Gastroesophageal sphincter (tissue), 4 donors: ENCODE results near the gene CADM2. TPM values are rescaled to one million over a fixed set of nuclear protein-coding genes. Genes with fewer than 3 reads are reported as not detected.

Experiments
- ATAC-seq: fragments of 150-250 bp; one replicate; pipeline ENCODE4 v1.9.1; 2016; ENCODE audit warnings: mild to moderate bottlenecking, moderate library complexity
- H3K27ac ChIP-seq, 4 donors: fragments of 200-600 bp; sonication (generic) in 3 of 4; 1 replicate in 3 of 4; 2 replicates in 1 of 4; pipeline ENCODE4 v1.5.1; 2016 to 2019
- H3K27me3 ChIP-seq: fragments of 200-600 bp; sonication (generic); one replicate; pipeline ENCODE4 v1.5.1; 2019
- H3K36me3 ChIP-seq, 2 donors: fragments of 200-600 bp; sonication (generic); one replicate each; pipeline ENCODE4 v1.5.1; 2019; ENCODE audit warnings: control low read depth in 1 of 2
- H3K4me1 ChIP-seq, 3 donors: fragments of 200-600 bp; sonication (generic); 1 replicate in 2 of 3; 2 replicates in 1 of 3; pipeline ENCODE4 v1.5.1; 2016 to 2019; ENCODE audit warnings: control low read depth in 2 of 3
- H3K4me3 ChIP-seq, 2 donors: fragments of 200-600 bp; sonication (generic); one replicate each; pipeline ENCODE4 v1.5.1; 2019; ENCODE audit warnings: mild to moderate bottlenecking in 1 of 2, moderate library complexity in 1 of 2
- H3K9me3 ChIP-seq, 3 donors: fragments of 200-600 bp; sonication (generic); one replicate each; pipeline ENCODE4 v1.5.1; 2017 to 2019; ENCODE audit warnings: control low read depth in 2 of 3
- EP300 ChIP-seq: sonication (generic); formaldehyde crosslinking; IDR thresholded peaks from one replicate; pipeline ENCODE4 v1.6.1; 2017; ENCODE audit warnings: antibody characterized with exemption, mild to moderate bottlenecking
- POLR2A ChIP-seq, 2 donors: fragments of 450-650 bp; IDR thresholded peaks; one replicate each; pipeline ENCODE4 v1.6.1; 2017; ENCODE audit warnings: antibody characterized with exemption in 2 of 2, mild to moderate bottlenecking in 2 of 2, moderate library complexity in 1 of 2
- POLR2AphosphoS5 ChIP-seq: sonication (generic); formaldehyde crosslinking; IDR thresholded peaks from one replicate; pipeline ENCODE4 v1.6.1; 2017; ENCODE audit warnings: antibody characterized with exemption
- WGBS, 2 donors: methylation state at CpG; one replicate each; pipeline ENCODE4 v1.1.5; 2018; ENCODE audit warnings: low coverage in 1 of 2; 5-methylcytosine and 5-hydroxymethylcytosine counted together
- total RNA-seq, 4 donors: library from RNA; depleted of rRNA; stranded (reverse); fragments of >200 nt; gene quantifications; one replicate each; pipeline ENCODE4 v1.1.0, GENCODE V29; 2016
- TF ChIP-seq, protein P1 (sequence below), 4 experiments: fragments of 200-600 bp in 2 of 4; fragments of 450-650 bp in 2 of 4; sonication (generic) in 1 of 4; IDR thresholded peaks; one replicate each; pipeline ENCODE4 v1.5.1; 2017 to 2019; ENCODE audit warnings: antibody characterized with exemption in 4 of 4, mild to moderate bottlenecking in 2 of 4, moderate library complexity in 2 of 4

The CADM2 gene
- total RNA-seq, 4 donors from 2014 or later, result 8.2 to 10.1 (median 9.4) TPM

DNA sequence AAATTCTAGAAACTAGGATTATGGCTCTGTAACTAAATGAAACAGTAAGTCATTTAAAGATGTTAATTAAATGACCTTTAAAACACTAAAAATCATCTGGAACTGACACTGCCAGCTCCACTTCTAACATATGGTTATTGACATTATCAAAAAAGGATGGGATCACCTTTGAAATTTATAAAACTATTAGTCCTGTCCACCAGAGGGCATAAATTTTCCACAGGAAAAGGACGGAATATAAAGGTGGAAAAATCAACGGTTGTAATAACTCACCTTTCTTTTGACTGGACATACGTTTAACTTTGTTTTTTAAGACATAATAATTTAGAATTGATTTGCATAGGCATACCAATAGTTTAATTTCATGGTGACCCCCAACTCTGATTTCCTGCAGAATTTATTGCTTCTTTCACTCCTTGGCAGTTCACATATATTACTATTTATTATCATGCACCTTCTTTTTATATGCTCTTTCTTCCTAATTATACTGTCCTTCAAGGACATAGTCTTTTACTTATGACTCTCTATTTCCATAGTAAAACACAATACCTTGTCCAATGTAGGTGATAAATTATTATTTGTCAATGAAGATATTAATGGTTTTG, 345.7 kb downstream of the CADM2 start:
- no peak overlapping the region for H3K4me3 ChIP-seq
- no peaks in the 10 kb centered on the region for H3K9me3 ChIP-seq
- no peaks in the 10 kb centered on the region for H3K4me1 ChIP-seq
- WGBS, 2 donors, result 33 to 44% methylated on average over 3 of the region's 3 CpGs
- no peaks in the 10 kb centered on the region for H3K27me3 ChIP-seq
- H3K36me3 ChIP-seq, result no peaks in the 10 kb centered on the region
- TF ChIP-seq, protein P1, sequence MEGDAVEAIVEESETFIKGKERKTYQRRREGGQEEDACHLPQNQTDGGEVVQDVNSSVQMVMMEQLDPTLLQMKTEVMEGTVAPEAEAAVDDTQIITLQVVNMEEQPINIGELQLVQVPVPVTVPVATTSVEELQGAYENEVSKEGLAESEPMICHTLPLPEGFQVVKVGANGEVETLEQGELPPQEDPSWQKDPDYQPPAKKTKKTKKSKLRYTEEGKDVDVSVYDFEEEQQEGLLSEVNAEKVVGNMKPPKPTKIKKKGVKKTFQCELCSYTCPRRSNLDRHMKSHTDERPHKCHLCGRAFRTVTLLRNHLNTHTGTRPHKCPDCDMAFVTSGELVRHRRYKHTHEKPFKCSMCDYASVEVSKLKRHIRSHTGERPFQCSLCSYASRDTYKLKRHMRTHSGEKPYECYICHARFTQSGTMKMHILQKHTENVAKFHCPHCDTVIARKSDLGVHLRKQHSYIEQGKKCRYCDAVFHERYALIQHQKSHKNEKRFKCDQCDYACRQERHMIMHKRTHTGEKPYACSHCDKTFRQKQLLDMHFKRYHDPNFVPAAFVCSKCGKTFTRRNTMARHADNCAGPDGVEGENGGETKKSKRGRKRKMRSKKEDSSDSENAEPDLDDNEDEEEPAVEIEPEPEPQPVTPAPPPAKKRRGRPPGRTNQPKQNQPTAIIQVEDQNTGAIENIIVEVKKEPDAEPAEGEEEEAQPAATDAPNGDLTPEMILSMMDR (IDR thresholded peaks at IDR 0.05), result no peak
- no peak for TF ChIP-seq POLR2A (IDR thresholded peaks at IDR 0.05)
- no peak for TF ChIP-seq EP300
- TF ChIP-seq POLR2AphosphoS5, result no peak
- H3K27ac ChIP-seq, result no peak overlapping the region
- ATAC-seq, result no peak

DNA sequence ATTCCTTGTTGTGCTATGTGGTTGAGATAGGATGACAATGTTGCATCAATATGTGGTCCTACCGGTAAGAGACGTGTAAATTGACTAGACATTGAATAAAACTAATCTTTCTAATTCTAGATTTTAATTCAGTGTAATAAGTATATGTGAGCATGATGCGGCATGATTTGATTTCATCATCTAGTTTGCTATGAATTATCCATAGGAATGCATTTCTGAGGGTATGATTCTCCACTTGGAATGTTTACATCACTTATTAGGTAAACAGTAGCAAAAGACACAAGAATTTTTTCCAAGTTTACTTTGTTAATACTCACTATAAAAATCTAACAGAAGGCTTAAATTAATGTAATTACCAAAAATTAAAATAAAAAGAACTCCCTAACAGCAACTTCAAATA, 353.5 kb downstream of the CADM2 start:
- ATAC-seq, result no peak
- Histone ChIP-seq H3K9me3 (no peaks in the 10 kb centered on the region), H3K4me3 (no peak overlapping the region), H3K27me3 (no peaks in the 10 kb centered on the region), H3K4me1 (no peaks in the 10 kb centered on the region), H3K36me3 (no peaks in the 10 kb centered on the region), H3K27ac (no peak overlapping the region)
- WGBS, 2 donors, result 88 to 97% methylated on average over 3 of the region's 3 CpGs
- TF ChIP-seq, protein P1 (IDR thresholded peaks at IDR 0.05), result no peak
- TF ChIP-seq POLR2AphosphoS5 (no peak), POLR2A (IDR thresholded peaks at IDR 0.05) (no peak), EP300 (no peak)

DNA sequence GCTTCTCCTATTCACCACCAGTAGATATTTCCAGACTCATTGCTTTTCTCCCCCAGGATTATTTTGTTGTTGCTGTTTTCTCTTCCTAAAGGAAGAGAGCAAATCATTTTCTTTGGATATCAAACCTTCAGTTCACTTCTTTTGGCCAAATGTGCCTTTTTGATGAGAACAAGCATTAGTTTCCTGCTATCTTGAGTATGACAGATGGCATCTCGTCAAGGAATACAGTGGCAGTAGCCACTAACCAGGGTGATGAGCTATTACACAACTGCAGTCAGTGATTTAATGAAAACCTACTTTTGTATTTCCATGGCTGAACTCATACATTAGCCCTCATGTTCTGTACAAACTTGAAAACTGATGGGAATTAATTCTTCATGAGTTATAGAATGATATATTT, 354.6 kb downstream of the CADM2 start:
- TF ChIP-seq EP300 (no peak), POLR2AphosphoS5 (no peak), POLR2A (IDR thresholded peaks at IDR 0.05) (no peak)
- TF ChIP-seq, protein P1 (IDR thresholded peaks at IDR 0.05), result no peak
- ATAC-seq, result no peak
- Histone ChIP-seq H3K9me3 (no peaks in the 10 kb centered on the region), H3K27me3 (no peaks in the 10 kb centered on the region), H3K4me1 (no peaks in the 10 kb centered on the region), H3K27ac (no peak overlapping the region), H3K36me3 (no peaks in the 10 kb centered on the region), H3K4me3 (no peak overlapping the region)
- 80 to 100% methylated on average over 1 of the region's 1 CpG for WGBS, 2 donors

DNA sequence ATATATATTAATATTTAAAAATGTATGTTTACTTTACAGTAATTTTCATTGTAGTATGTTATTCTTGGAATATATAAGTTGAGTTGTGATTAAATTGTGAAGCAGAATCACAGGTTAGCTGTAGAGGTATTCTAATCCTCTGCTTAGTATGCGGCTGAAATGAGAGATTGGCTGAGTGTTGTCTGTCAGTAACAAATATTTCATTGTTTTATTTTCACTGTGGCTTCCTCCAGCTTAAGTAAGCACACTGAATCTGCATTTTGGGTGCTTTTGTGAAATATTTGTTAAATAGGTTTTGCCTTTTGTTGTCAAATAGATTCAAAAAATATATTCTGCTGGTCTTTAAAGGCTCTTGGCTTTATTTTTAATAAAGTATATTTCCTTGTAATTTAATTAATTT, 357.5 kb downstream of the CADM2 start:
- Histone ChIP-seq H3K36me3 (no peaks in the 10 kb centered on the region), H3K4me3 (no peak overlapping the region), H3K4me1 (no peaks in the 10 kb centered on the region), H3K9me3 (no peaks in the 10 kb centered on the region), H3K27me3 (no peaks in the 10 kb centered on the region), H3K27ac (no peak overlapping the region)
- ATAC-seq, result no peak
- no peak for TF ChIP-seq EP300
- TF ChIP-seq, protein P1 (IDR thresholded peaks at IDR 0.05), result no peak
- no peak for TF ChIP-seq POLR2AphosphoS5
- TF ChIP-seq POLR2A (IDR thresholded peaks at IDR 0.05), result no peak
- WGBS, 2 donors, result 78 to 88% methylated on average over 1 of the region's 1 CpG

DNA sequence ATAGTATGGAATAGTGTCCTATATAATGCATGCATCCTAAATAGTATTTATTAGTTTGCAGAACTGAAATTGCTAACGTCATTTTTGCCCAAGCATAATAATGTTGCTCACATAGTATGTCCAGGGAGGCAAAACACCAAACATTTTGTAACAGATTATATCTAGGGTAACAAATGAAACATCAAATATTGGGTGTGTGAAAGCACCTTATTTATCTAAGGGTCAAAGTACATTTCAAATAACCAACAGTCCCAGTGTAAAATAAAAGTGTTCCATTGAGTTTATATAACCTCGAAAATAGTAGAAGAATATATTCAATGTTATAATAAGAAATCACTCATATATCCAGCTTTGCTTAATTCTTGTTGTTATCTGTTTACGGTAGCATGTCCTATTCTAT, 363.1 kb downstream of the CADM2 start:
- Histone ChIP-seq H3K36me3 (no peaks in the 10 kb centered on the region), H3K4me3 (no peak overlapping the region), H3K27ac (no peak overlapping the region), H3K27me3 (no peaks in the 10 kb centered on the region), H3K9me3 (no peaks in the 10 kb centered on the region), H3K4me1 (no peaks in the 10 kb centered on the region)
- ATAC-seq, result no peak
- 75 to 81% methylated on average over 3 of the region's 3 CpGs for WGBS, 2 donors
- TF ChIP-seq, protein P1 (IDR thresholded peaks at IDR 0.05), result no peak
- TF ChIP-seq POLR2A (IDR thresholded peaks at IDR 0.05) (no peak), POLR2AphosphoS5 (no peak), EP300 (no peak)
